GM12878 (cell line): ENCODE data around the gene PTPN13. TPM values are rescaled to one million over a fixed set of nuclear protein-coding genes. Genes with fewer than 3 reads are reported as not detected.

Experiments
- ATF7 ChIP-seq: fragments of 450-650 bp; IDR thresholded peaks from 2 replicates; pipeline ENCODE4 v1.6.1; 2016; ENCODE audit warnings: low read depth, mild to moderate bottlenecking
- ETV6 ChIP-seq, 2 experiments: fragments of 450-650 bp in 1 of 2; IDR thresholded peaks in 1 of 2; conservative IDR thresholded peaks in 1 of 2; 2 replicates each; pipeline ENCODE4 v1.6.1; 2014; ENCODE audit warnings: antibody characterized with exemption in 1 of 2, borderline replicate concordance in 1 of 2, low read depth in 1 of 2, mild to moderate bottlenecking in 1 of 2, moderate library complexity in 1 of 2
- LARP7 ChIP-seq: fragments of 450-650 bp; IDR thresholded peaks from 2 replicates; pipeline ENCODE4 v1.6.1; 2017; ENCODE audit warnings: mild to moderate bottlenecking
- MTA3 ChIP-seq: IDR thresholded peaks from 2 replicates; pipeline ENCODE4 v1.6.1; 2012; ENCODE audit warnings: low read length, inconsistent platforms, borderline replicate concordance
- MXI1 ChIP-seq: fragments of 150-350 bp; IDR thresholded peaks from 2 replicates; pipeline ENCODE4 v1.6.1; 2011; ENCODE audit warnings: low read depth, mild to moderate bottlenecking, inconsistent platforms, low read length, improper control_type of control experiment
- MYB ChIP-seq: fragments of 150-350 bp; IDR thresholded peaks from 2 replicates; pipeline ENCODE4 v1.6.1; 2014; ENCODE audit warnings: mild to moderate bottlenecking, low read depth, low read length, borderline replicate concordance
- NR2F1 ChIP-seq: fragments of 450-650 bp; conservative IDR thresholded peaks from 2 replicates; pipeline ENCODE4 v1.6.1; 2017; ENCODE audit warnings: mild to moderate bottlenecking
- POLR2AphosphoS5 ChIP-seq: IDR thresholded peaks from 2 replicates; pipeline ENCODE4 v1.6.1; 2011; ENCODE audit warnings: mild to moderate bottlenecking, low read length, inconsistent platforms
- RAD21 ChIP-seq: IDR thresholded peaks from 2 replicates; pipeline ENCODE4 v1.6.1; 2011; ENCODE audit warnings: mild to moderate bottlenecking, low read depth, low read length, moderate library complexity; ENCODE audit not compliant: insufficient read depth
- RB1 ChIP-seq: fragments of 450-650 bp; formaldehyde crosslinking; IDR thresholded peaks from 2 replicates; pipeline ENCODE4 v1.6.1; 2017; ENCODE audit warnings: mild to moderate bottlenecking, borderline replicate concordance
- SP1 ChIP-seq: IDR thresholded peaks from one replicate; pipeline ENCODE4 v1.6.1; 2011; ENCODE audit warnings: low read depth, low read length
- ZNF217 ChIP-seq: fragments of 450-650 bp; IDR thresholded peaks from 2 replicates; pipeline ENCODE4 v1.6.1; 2017; ENCODE audit warnings: antibody characterized with exemption, mild to moderate bottlenecking
- polyA plus RNA-seq, 11 experiments: library from polyadenylated mRNA; depleted of rRNA in 4 of 11; unstranded in 6 of 11; stranded (reverse) in 5 of 11; fragments of >200 nt; fragmentation: Nextera tagmentation in 4 of 11; fragmentation: Illumina TruSeq in 1 of 11; extraction: Ambion mirVana in 4 of 11; extraction: Trizol in 1 of 11; gene quantifications; 1 replicate in 1 of 11; 2 replicates in 10 of 11; pipeline versions ENCODE4 v1.2.1 to v1.2.3, GENCODE V29; 2011 to 2016; ENCODE audit warnings: inconsistent platforms in 2 of 11, missing spikeins in 2 of 11, low read depth in 1 of 11
- total RNA-seq, 4 experiments: library from RNA; depleted of rRNA in 3 of 4; stranded (reverse); fragments of >200 nt in 3 of 4; fragmentation: Illumina TruSeq in 1 of 4; extraction: Trizol in 1 of 4; gene quantifications; 2 replicates each; pipeline versions ENCODE4 v1.2.1 to v1.2.3, GENCODE V29; 2013 to 2021
- TF ChIP-seq, protein P1 (sequence below): fragments of 450-650 bp; IDR thresholded peaks from 2 replicates; pipeline ENCODE4 v1.6.1; 2017; ENCODE audit warnings: mild to moderate bottlenecking, low read depth, inconsistent platforms; ENCODE audit not compliant: poor library complexity, severe bottlenecking
- TF ChIP-seq, protein P2 (sequence below): fragments of 450-650 bp; IDR thresholded peaks from 2 replicates; pipeline ENCODE4 v1.6.1; 2017; ENCODE audit warnings: mild to moderate bottlenecking, moderate library complexity
- TF ChIP-seq, protein P3 (sequence below): IDR thresholded peaks from 2 replicates; pipeline ENCODE4 v1.6.1; 2012; ENCODE audit warnings: low read depth, low read length, improper control_type of control experiment
- TF ChIP-seq, protein P4 (sequence below): fragments of 450-650 bp; IDR thresholded peaks from 2 replicates; pipeline ENCODE4 v1.6.1; 2016; ENCODE audit warnings: mild to moderate bottlenecking
- TF ChIP-seq, protein P5 (sequence below): IDR thresholded peaks from 2 replicates; pipeline ENCODE4 v1.6.1; 2011; ENCODE audit warnings: borderline replicate concordance, low read depth, mild to moderate bottlenecking, moderate library complexity, low read length; ENCODE audit not compliant: insufficient read depth, poor library complexity, severe bottlenecking
- TF ChIP-seq, protein P6 (sequence below): fragments of 450-650 bp; IDR thresholded peaks from 2 replicates; pipeline ENCODE4 v1.6.1; 2014; ENCODE audit warnings: mild to moderate bottlenecking

Gene PTPN13
- total and polyA plus RNA-seq, 10 of the 15 experiments (the other 5 are each of a cell fraction or from before 2014, with no cell fraction given) = 8.5 to 69.4 (median 33.9) TPM

DNA sequence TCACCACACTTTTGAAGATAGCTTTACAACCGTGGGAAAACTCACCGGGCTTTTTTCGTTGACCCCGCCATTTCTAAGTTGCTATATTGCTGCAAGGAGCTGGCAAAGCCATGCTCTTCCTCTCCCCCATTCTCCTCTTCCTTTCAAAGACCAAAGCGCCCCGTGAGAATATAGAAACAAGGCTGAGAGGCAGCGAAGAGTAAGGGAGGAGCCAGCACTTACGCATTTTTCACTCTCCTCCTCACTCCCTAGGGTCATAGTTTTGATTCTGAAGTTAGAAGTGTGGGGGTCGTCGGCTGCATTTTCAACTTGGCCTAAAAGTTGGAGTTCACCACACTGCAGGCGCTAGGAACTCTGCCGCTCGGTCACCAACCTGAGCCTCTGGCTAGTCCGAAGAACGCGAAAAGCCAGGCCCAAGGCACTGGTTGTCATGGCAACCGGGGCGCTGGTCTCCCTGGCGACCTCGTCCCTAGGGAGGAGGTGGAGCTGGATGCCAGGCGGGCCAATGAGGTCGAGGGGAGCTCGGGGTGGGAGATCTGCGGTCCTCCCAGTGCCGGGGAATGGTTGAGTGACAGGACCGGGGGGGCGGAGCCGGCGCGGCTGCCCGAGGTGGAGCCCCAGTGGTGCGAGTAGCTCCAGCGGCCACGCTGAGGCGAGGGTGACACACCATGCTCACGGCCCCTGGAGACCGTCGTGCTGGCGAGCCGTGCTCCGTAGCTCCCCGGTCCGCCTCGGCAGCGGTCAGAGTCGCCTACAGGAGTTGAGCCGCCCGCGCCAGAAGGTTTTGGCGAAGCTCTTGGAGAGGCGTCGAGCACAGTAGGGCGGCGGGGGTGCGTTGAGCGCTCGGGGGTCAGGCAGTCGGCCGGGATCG, at the start of gene PTPN13 (continued):
- TF ChIP-seq, protein P1, sequence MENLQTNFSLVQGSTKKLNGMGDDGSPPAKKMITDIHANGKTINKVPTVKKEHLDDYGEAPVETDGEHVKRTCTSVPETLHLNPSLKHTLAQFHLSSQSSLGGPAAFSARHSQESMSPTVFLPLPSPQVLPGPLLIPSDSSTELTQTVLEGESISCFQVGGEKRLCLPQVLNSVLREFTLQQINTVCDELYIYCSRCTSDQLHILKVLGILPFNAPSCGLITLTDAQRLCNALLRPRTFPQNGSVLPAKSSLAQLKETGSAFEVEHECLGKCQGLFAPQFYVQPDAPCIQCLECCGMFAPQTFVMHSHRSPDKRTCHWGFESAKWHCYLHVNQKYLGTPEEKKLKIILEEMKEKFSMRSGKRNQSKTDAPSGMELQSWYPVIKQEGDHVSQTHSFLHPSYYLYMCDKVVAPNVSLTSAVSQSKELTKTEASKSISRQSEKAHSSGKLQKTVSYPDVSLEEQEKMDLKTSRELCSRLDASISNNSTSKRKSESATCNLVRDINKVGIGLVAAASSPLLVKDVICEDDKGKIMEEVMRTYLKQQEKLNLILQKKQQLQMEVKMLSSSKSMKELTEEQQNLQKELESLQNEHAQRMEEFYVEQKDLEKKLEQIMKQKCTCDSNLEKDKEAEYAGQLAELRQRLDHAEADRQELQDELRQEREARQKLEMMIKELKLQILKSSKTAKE = peak; percentile 39
- TF ChIP-seq, protein P2, sequence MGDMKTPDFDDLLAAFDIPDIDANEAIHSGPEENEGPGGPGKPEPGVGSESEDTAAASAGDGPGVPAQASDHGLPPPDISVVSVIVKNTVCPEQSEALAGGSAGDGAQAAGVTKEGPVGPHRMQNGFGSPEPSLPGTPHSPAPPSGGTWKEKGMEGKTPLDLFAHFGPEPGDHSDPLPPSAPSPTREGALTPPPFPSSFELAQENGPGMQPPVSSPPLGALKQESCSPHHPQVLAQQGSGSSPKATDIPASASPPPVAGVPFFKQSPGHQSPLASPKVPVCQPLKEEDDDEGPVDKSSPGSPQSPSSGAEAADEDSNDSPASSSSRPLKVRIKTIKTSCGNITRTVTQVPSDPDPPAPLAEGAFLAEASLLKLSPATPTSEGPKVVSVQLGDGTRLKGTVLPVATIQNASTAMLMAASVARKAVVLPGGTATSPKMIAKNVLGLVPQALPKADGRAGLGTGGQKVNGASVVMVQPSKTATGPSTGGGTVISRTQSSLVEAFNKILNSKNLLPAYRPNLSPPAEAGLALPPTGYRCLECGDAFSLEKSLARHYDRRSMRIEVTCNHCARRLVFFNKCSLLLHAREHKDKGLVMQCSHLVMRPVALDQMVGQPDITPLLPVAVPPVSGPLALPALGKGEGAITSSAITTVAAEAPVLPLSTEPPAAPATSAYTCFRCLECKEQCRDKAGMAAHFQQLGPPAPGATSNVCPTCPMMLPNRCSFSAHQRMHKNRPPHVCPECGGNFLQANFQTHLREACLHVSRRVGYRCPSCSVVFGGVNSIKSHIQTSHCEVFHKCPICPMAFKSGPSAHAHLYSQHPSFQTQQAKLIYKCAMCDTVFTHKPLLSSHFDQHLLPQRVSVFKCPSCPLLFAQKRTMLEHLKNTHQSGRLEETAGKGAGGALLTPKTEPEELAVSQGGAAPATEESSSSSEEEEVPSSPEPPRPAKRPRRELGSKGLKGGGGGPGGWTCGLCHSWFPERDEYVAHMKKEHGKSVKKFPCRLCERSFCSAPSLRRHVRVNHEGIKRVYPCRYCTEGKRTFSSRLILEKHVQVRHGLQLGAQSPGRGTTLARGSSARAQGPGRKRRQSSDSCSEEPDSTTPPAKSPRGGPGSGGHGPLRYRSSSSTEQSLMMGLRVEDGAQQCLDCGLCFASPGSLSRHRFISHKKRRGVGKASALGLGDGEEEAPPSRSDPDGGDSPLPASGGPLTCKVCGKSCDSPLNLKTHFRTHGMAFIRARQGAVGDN = peak; percentile 40
- TF ChIP-seq ATF7 (0 out of 2 replicates have a peak, but pooled peaks have one; percentile 41), MXI1 (peak; percentile 99), NR2F1 (0 out of 2 replicates have a peak, but pooled peaks have one; percentile 31), POLR2AphosphoS5 (peak; percentile 77; the same call in 1 of the 2 replicates), SP1 (peak; percentile 75), LARP7 (0 out of 2 replicates have a peak, but pooled peaks have one; percentile 80), RAD21 (peak; percentile 21; the same call in 1 of the 2 replicates), ZNF217 (no peak), MYB (0 out of 2 replicates have a peak, but pooled peaks have one; percentile 29), RB1 (peak; percentile 98; the same call in 1 of the 2 replicates), ETV6 (conservative IDR thresholded peaks at IDR 0.05 in 1 of 2, IDR thresholded peaks at IDR 0.05 in 1 of 2; ENCODE audit: borderline replicate concordance in 1 of 2, low read depth in 1 of 2) (no peak), MTA3 (no peak)
- TF ChIP-seq, protein P3, sequence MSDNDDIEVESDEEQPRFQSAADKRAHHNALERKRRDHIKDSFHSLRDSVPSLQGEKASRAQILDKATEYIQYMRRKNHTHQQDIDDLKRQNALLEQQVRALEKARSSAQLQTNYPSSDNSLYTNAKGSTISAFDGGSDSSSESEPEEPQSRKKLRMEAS = peak; percentile 62; the same call in 1 of the 2 replicates
- TF ChIP-seq, protein P4, sequence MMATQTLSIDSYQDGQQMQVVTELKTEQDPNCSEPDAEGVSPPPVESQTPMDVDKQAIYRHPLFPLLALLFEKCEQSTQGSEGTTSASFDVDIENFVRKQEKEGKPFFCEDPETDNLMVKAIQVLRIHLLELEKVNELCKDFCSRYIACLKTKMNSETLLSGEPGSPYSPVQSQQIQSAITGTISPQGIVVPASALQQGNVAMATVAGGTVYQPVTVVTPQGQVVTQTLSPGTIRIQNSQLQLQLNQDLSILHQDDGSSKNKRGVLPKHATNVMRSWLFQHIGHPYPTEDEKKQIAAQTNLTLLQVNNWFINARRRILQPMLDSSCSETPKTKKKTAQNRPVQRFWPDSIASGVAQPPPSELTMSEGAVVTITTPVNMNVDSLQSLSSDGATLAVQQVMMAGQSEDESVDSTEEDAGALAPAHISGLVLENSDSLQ = peak; percentile 99
- TF ChIP-seq, protein P5, sequence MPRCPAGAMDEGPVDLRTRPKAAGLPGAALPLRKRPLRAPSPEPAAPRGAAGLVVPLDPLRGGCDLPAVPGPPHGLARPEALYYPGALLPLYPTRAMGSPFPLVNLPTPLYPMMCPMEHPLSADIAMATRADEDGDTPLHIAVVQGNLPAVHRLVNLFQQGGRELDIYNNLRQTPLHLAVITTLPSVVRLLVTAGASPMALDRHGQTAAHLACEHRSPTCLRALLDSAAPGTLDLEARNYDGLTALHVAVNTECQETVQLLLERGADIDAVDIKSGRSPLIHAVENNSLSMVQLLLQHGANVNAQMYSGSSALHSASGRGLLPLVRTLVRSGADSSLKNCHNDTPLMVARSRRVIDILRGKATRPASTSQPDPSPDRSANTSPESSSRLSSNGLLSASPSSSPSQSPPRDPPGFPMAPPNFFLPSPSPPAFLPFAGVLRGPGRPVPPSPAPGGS = peak; percentile 55
- TF ChIP-seq, protein P6, sequence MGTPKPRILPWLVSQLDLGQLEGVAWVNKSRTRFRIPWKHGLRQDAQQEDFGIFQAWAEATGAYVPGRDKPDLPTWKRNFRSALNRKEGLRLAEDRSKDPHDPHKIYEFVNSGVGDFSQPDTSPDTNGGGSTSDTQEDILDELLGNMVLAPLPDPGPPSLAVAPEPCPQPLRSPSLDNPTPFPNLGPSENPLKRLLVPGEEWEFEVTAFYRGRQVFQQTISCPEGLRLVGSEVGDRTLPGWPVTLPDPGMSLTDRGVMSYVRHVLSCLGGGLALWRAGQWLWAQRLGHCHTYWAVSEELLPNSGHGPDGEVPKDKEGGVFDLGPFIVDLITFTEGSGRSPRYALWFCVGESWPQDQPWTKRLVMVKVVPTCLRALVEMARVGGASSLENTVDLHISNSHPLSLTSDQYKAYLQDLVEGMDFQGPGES = peak; percentile 75
